Ovary (tissue), 9 donors: ENCODE data around the gene NPM1. TPM values are rescaled to one million over a fixed set of nuclear protein-coding genes. Genes with fewer than 3 reads are reported as not detected.

Experiments
- DNase-seq, 5 donors: peaks; one replicate each; pipeline ENCODE4 v3.0.0-alpha.2; 2019 to 2020
- H3K27ac ChIP-seq, 2 donors: fragments of 200-600 bp; one replicate each; pipeline versions ENCODE4 v1.5.1 to v1.8.0; 2019 to 2022
- H3K27me3 ChIP-seq: fragments of 200-600 bp; one replicate; pipeline ENCODE4 v1.8.0; 2022
- H3K36me3 ChIP-seq: fragments of 200-600 bp; sonication (generic); one replicate; pipeline ENCODE4 v1.5.1; 2019
- H3K4me1 ChIP-seq: one replicate; pipeline ENCODE4 v1.8.1; 2013; ENCODE audit warnings: mild to moderate bottlenecking, moderate library complexity; ENCODE audit not compliant: insufficient read depth
- H3K4me3 ChIP-seq: fragments of 200-600 bp; sonication (generic); one replicate; pipeline ENCODE4 v1.5.1; 2017
- H3K9me3 ChIP-seq, 2 donors: fragments of 200-600 bp in 1 of 2; sonication (generic) in 1 of 2; one replicate each; pipeline versions ENCODE4 v1.5.1 to v1.8.1; 2013 to 2019; ENCODE audit warnings: mild to moderate bottlenecking in 1 of 2, moderate library complexity in 1 of 2
- EP300 ChIP-seq: sonication (generic); formaldehyde crosslinking; IDR thresholded peaks from one replicate; pipeline ENCODE4 v1.6.1; 2017; ENCODE audit warnings: antibody characterized with exemption
- POLR2A ChIP-seq: fragments of 450-650 bp; IDR thresholded peaks from one replicate; pipeline ENCODE4 v1.6.1; 2017; ENCODE audit warnings: antibody characterized with exemption, mild to moderate bottlenecking, moderate library complexity
- WGBS, 3 donors: extraction: QIAGEN DNeasy Blood & Tissue Kit in 1 of 3; methylation state at CpG; one replicate each; pipeline versions ENCODE4 v1.1.5 to v1.1.7; 2013 to 2017; 5-methylcytosine and 5-hydroxymethylcytosine counted together
- intact Hi-C, 4 donors: fragments of 100-400 bp; cut with DNase I; formaldehyde crosslinking; loops; one replicate each; pipeline versions ENCODE4 v1.11.0 to v1.15.1; 2022 to 2023
- polyA plus RNA-seq, 2 donors: library from polyadenylated mRNA; stranded (reverse); fragments of 200-250 nt in 1 of 2; fragments of 350-450 nt in 1 of 2; fragmentation: Illumina TruSeq in 1 of 2; extraction: RNeasy Lipid Tissue Mini Kit (QIAGEN cat#74804) in 1 of 2; gene quantifications; one replicate each; pipeline ENCODE4 v1.2.3, GENCODE V29; 2013 to 2014
- total RNA-seq, 7 donors: library from RNA; depleted of rRNA in 2 of 7; stranded (reverse); fragments of >200 nt in 2 of 7; fragmentation: NEBNext Ultra II Directional in 3 of 7; extraction: Animal tissue kit (Norgen Biotek cat#: 25700) in 3 of 7; gene quantifications; one replicate each; pipeline versions ENCODE4 v1.1.0 to v1.2.4, GENCODE V29; 2016 to 2023
- TF ChIP-seq, protein P1 (sequence below), 3 donors: fragments of 450-650 bp in 2 of 3; fragments of 200-600 bp in 1 of 3; IDR thresholded peaks; one replicate each; pipeline versions ENCODE4 v1.5.1 to v1.8.0; 2016 to 2022; ENCODE audit warnings: antibody characterized with exemption in 3 of 3, mild to moderate bottlenecking in 1 of 3
- donor health status: DM: no; HTN: no; CAD: no; lungs with moderate emphysema.
- donor health status: DM: no; HTN: no; CAD: no.
- donor health status: Bipolar disorder and iron deficiency.
- donor health status: DM: yes; HTN: yes; CAD: no.
- donor health status: DM: no; HTN: no; CAD: no.
- donor health status: DM: yes; HTN: yes; CAD: no.

The NPM1 gene
- total and polyA plus RNA-seq, 9 donors, result 1,123 to 3,932 (median 1,741) TPM

DNA sequence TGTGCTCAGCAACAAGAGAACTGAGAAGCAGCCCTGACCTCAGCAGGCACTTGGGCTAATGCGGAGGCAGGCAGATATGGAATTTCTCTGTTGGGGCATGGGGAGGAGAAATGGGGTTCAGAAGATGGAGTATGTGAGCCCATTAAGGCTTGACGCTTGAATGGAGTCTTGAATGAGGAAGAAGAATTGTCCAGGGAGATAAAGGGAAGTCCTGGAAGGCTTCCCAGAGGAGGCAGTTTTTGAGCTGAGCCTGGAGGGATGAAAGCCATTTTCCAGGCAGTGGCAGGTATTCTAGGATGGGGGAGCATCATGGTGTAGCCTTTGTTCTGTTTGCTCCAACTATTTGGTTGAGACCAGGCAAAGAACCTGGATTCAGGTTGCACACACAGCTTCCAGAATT lies 66.3 kb downstream of the NPM1 start:
- no peak for DNase-seq
- Histone ChIP-seq H3K4me3 (no peak overlapping the region), H3K36me3 (no peaks in the 10 kb centered on the region), H3K27me3 (no peaks in the 10 kb centered on the region), H3K9me3 (no peaks in the 10 kb centered on the region), H3K27ac (no peak overlapping the region), H3K4me1 (peaks cover 4% of the 10 kb centered on the region)
- 91 to 95% (median 94%) methylated on average over 2 of the region's 2 CpGs for WGBS, 3 donors
- no peak for TF ChIP-seq EP300
- no peak for TF ChIP-seq POLR2A
- TF ChIP-seq, protein P1, sequence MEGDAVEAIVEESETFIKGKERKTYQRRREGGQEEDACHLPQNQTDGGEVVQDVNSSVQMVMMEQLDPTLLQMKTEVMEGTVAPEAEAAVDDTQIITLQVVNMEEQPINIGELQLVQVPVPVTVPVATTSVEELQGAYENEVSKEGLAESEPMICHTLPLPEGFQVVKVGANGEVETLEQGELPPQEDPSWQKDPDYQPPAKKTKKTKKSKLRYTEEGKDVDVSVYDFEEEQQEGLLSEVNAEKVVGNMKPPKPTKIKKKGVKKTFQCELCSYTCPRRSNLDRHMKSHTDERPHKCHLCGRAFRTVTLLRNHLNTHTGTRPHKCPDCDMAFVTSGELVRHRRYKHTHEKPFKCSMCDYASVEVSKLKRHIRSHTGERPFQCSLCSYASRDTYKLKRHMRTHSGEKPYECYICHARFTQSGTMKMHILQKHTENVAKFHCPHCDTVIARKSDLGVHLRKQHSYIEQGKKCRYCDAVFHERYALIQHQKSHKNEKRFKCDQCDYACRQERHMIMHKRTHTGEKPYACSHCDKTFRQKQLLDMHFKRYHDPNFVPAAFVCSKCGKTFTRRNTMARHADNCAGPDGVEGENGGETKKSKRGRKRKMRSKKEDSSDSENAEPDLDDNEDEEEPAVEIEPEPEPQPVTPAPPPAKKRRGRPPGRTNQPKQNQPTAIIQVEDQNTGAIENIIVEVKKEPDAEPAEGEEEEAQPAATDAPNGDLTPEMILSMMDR (IDR thresholded peaks at IDR 0.05), result no peak
- intact Hi-C loops, result no loop called here

GRCh38 chr5:171454549-171454948 lies 66.9 kb downstream of the NPM1 start:
- no peaks in the 10 kb centered on the region for H3K36me3 ChIP-seq
- no peak overlapping the region for H3K4me3 ChIP-seq
- 83 to 89% (median 85%) methylated on average over 10 of the region's 10 CpGs for WGBS, 3 donors
- no peaks in the 10 kb centered on the region for H3K9me3 ChIP-seq
- DNase-seq, result no peak
- TF ChIP-seq EP300 (no peak), POLR2A (no peak)
- TF ChIP-seq, protein P1 (IDR thresholded peaks at IDR 0.05), result no peak
- H3K27me3 ChIP-seq, result no peaks in the 10 kb centered on the region
- no peak overlapping the region for H3K27ac ChIP-seq
- peaks cover 4% of the 10 kb centered on the region for H3K4me1 ChIP-seq
- intact Hi-C loops, result no loop called here

DNA sequence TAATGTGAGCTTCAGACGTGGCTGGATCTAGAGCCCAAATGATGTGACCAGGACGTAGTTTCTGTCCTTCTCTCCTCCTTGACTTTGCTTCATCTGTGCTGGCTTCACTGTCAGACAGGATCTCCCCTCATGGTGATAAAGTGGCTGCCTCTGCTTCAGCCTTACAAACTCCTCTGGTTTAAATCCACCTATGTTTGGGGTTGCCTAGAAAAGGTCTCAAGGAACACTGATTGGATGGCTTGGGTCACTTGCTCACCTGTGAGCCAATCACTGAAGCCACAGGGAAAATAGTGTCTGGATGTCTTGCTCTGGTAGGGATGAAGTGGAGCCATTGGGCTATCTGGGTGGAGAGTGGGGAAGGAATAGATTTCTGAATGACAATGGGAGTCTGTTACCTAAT lies 67.9 kb downstream of the NPM1 start:
- Histone ChIP-seq H3K36me3 (no peaks in the 10 kb centered on the region), H3K27ac (no peak overlapping the region), H3K4me3 (no peak overlapping the region), H3K27me3 (no peaks in the 10 kb centered on the region), H3K4me1 (peaks cover 4% of the 10 kb centered on the region), H3K9me3 (no peaks in the 10 kb centered on the region)
- intact Hi-C loops, result no loop called here
- TF ChIP-seq POLR2A, result no peak
- TF ChIP-seq EP300, result no peak
- TF ChIP-seq, protein P1 (IDR thresholded peaks at IDR 0.05), result no peak
- DNase-seq, result no peak
- 80 to 97% (median 84%) methylated on average over 2 of the region's 2 CpGs for WGBS, 3 donors

DNA sequence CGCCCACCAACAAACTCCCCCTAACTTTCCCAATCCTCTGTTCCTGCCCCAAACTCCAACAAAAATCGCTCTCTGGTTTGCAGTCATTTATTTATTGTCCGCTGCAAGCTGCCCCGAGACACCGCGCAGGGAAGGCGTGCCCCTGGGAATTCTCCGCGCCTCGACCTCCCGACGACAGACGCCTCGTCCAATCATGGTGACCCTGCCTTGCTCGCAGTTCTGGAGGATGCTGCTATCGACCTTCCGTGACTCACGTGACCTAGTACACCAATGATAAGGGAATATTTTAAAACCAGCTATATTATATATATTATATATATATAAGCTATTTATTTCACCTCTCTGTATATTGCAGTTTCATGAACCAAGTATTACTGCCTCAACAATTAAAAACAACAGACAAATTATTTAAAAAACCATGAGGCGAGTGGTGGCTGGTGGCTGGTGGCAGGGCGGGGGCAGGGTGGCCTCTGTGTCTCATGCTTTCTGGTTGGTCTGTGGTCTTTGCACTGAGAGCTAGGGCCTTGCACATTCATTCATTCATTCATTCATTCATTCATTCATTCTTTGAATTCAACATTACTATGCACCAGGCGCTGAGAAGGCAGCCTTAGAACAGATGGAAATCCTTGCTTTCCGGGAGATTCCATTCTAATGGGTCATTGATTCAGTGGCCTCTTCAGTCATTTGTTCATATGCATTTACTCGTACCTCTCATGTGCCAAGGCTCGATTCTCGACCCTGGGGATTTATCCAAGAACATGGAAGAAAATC lies 69.7 kb downstream of the NPM1 start:
- no peaks in the 10 kb centered on the region for H3K36me3 ChIP-seq
- intact Hi-C loops, result no loop called here
- no peaks in the 10 kb centered on the region for H3K27me3 ChIP-seq
- H3K9me3 ChIP-seq, result no peaks in the 10 kb centered on the region
- H3K4me1 ChIP-seq, result no peaks in the 10 kb centered on the region
- WGBS, 3 donors, result 92 to 94% (median 93%) methylated on average over 25 of the region's 25 CpGs
- no peak for DNase-seq
- no peak overlapping the region for H3K27ac ChIP-seq
- TF ChIP-seq, protein P1 (IDR thresholded peaks at IDR 0.05), result no peak
- TF ChIP-seq EP300, result no peak
- TF ChIP-seq POLR2A, result no peak
- H3K4me3 ChIP-seq, result no peak overlapping the region
